H9 (cell line): ENCODE data around the gene C17orf58. TPM values are rescaled to one million over a fixed set of nuclear protein-coding genes. Genes with fewer than 3 reads are reported as not detected.

Experiments
- DNase-seq: peaks from one replicate; pipeline ENCODE4 v3.0.0-alpha.2; 2017
- H2AFZ ChIP-seq: one replicate; pipeline ENCODE4 v1.6.1; 2013; ENCODE audit warnings: mild to moderate bottlenecking, low read length, control low read depth, moderate library complexity
- H2AK5ac ChIP-seq: 2 replicates; pipeline ENCODE4 v1.6.1; 2013; ENCODE audit warnings: low read length, control low read depth, mixed read lengths; ENCODE audit not compliant: insufficient read length
- H2BK120ac ChIP-seq: one replicate; pipeline ENCODE4 v1.6.1; 2013; ENCODE audit warnings: low read depth, mild to moderate bottlenecking, low read length, control low read depth, inconsistent platforms; ENCODE audit not compliant: poor library complexity, severe bottlenecking
- H2BK12ac ChIP-seq: 2 replicates; pipeline ENCODE4 v1.6.1; 2013; ENCODE audit warnings: low read length, control low read depth, mixed read lengths, low read depth; ENCODE audit not compliant: insufficient read length
- H2BK15ac ChIP-seq: 2 replicates; pipeline ENCODE4 v1.6.1; 2013; ENCODE audit warnings: low read depth, low read length, control low read depth
- H2BK20ac ChIP-seq: one replicate; pipeline ENCODE4 v1.6.1; 2013; ENCODE audit warnings: low read depth, mild to moderate bottlenecking, low read length, control low read depth, inconsistent platforms; ENCODE audit not compliant: poor library complexity, severe bottlenecking
- H2BK5ac ChIP-seq: 2 replicates; pipeline ENCODE4 v1.6.1; 2013; ENCODE audit warnings: low read length, control low read depth, mixed read lengths; ENCODE audit not compliant: insufficient read length
- H3K14ac ChIP-seq: 2 replicates; pipeline ENCODE4 v1.6.1; 2013; ENCODE audit warnings: low read length, control low read depth; ENCODE audit not compliant: insufficient read depth
- H3K18ac ChIP-seq: 2 replicates; pipeline ENCODE4 v1.6.1; 2013; ENCODE audit warnings: low read depth, mild to moderate bottlenecking, mixed read lengths, low read length, control low read depth; ENCODE audit not compliant: insufficient read length
- H3K23ac ChIP-seq: 2 replicates; pipeline ENCODE4 v1.6.1; 2013; ENCODE audit warnings: low read length, control low read depth, mixed read lengths, low read depth; ENCODE audit not compliant: insufficient read length
- H3K23me2 ChIP-seq: 2 replicates; pipeline ENCODE4 v1.6.1; 2013; ENCODE audit warnings: low read depth, mild to moderate bottlenecking, mixed read lengths, low read length, control low read depth; ENCODE audit not compliant: insufficient read length, poor library complexity, severe bottlenecking
- H3K27ac ChIP-seq: 2 replicates; pipeline ENCODE4 v1.5.1; 2013; ENCODE audit warnings: low read length, control low read depth, mixed read lengths, low read depth; ENCODE audit not compliant: insufficient read length
- H3K27me3 ChIP-seq: 2 replicates; pipeline ENCODE4 v1.6.1; 2013; ENCODE audit warnings: low read length, control low read depth, inconsistent platforms; ENCODE audit not compliant: insufficient read depth
- H3K4ac ChIP-seq: 2 replicates; pipeline ENCODE4 v1.6.1; 2013; ENCODE audit warnings: low read depth, mild to moderate bottlenecking, control low read depth, inconsistent platforms, low read length, moderate library complexity
- H3K4me1 ChIP-seq: 2 replicates; pipeline ENCODE4 v1.6.1; 2013; ENCODE audit warnings: low read length, control low read depth, inconsistent platforms; ENCODE audit not compliant: insufficient read depth
- H3K4me2 ChIP-seq: 2 replicates; pipeline ENCODE4 v1.6.1; 2013; ENCODE audit warnings: low read length, control low read depth, mixed read lengths; ENCODE audit not compliant: insufficient read length, insufficient read depth
- H3K56ac ChIP-seq: 2 replicates; pipeline ENCODE4 v1.6.1; 2013; ENCODE audit warnings: low read depth, mild to moderate bottlenecking, mixed read lengths, low read length, control low read depth; ENCODE audit not compliant: insufficient read length
- H3K79me1 ChIP-seq: 2 replicates; pipeline ENCODE4 v1.6.1; 2013; ENCODE audit warnings: low read depth, mild to moderate bottlenecking, moderate library complexity, low read length, control low read depth, inconsistent platforms; ENCODE audit not compliant: insufficient read depth, poor library complexity, severe bottlenecking
- H3K79me2 ChIP-seq: 2 replicates; pipeline ENCODE4 v1.6.1; 2013; ENCODE audit warnings: low read length, control low read depth, inconsistent platforms; ENCODE audit not compliant: insufficient read depth
- H3K9ac ChIP-seq: 2 replicates; pipeline ENCODE4 v1.6.1; 2013; ENCODE audit warnings: low read length, control low read depth, mixed read lengths; ENCODE audit not compliant: insufficient read length; ENCODE audit errors: extremely low read depth
- H3K9me3 ChIP-seq: one replicate; pipeline ENCODE4 v1.6.1; 2013; ENCODE audit warnings: low read depth, low read length, inconsistent platforms; ENCODE audit not compliant: control insufficient read depth
- H3T11ph ChIP-seq: one replicate; pipeline ENCODE4 v1.6.1; 2013; ENCODE audit warnings: mild to moderate bottlenecking, low read length, control low read depth, inconsistent platforms
- H4K20me1 ChIP-seq: one replicate; pipeline ENCODE4 v1.6.1; 2013; ENCODE audit not compliant: control insufficient read depth, insufficient read length, insufficient read depth
- H4K5ac ChIP-seq: 2 replicates; pipeline ENCODE4 v1.6.1; 2013; ENCODE audit warnings: low read depth, mild to moderate bottlenecking, mixed read lengths, low read length, control low read depth; ENCODE audit not compliant: insufficient read length
- H4K8ac ChIP-seq: replicated peaks from 2 replicates; pipeline ENCODE4 v1.6.1; 2013; ENCODE audit warnings: low read length, control low read depth, mixed read lengths, low read depth; ENCODE audit not compliant: insufficient read length
- H4K91ac ChIP-seq: 2 replicates; pipeline ENCODE4 v1.6.1; 2013; ENCODE audit warnings: low read depth, mild to moderate bottlenecking, moderate library complexity, mixed read lengths, low read length, control low read depth; ENCODE audit not compliant: insufficient read length
- H3K27ac Mint-ChIP-seq, 3 experiments: 2 replicates in 2 of 3; 3 replicates in 1 of 3; pipeline ENCODE4 v1.8.0; 2020 to 2021; ENCODE audit warnings: mixed read lengths in 3 of 3, mild to moderate bottlenecking in 1 of 3, moderate library complexity in 1 of 3
- H3K27me3 Mint-ChIP-seq: 2 replicates; pipeline ENCODE4 v1.8.0; 2021; ENCODE audit warnings: low read depth, mild to moderate bottlenecking, moderate library complexity, mixed read lengths
- H3K36me3 Mint-ChIP-seq, 3 experiments: 2 replicates in 2 of 3; 3 replicates in 1 of 3; pipeline ENCODE4 v1.8.0; 2020 to 2021; ENCODE audit warnings: low read depth in 3 of 3, mixed read lengths in 3 of 3; ENCODE audit not compliant: insufficient read depth in 1 of 3
- H3K4me1 Mint-ChIP-seq, 2 experiments: 2 replicates each; pipeline ENCODE4 v1.8.0; 2020; ENCODE audit warnings: mixed read lengths in 2 of 2
- H3K4me3 Mint-ChIP-seq, 2 experiments: 2 replicates in 1 of 2; 3 replicates in 1 of 2; pipeline ENCODE4 v1.8.0; 2020 to 2021; ENCODE audit warnings: mild to moderate bottlenecking in 2 of 2, mixed read lengths in 2 of 2, moderate library complexity in 1 of 2
- H3K9me3 Mint-ChIP-seq, 2 experiments: 2 replicates in 1 of 2; 3 replicates in 1 of 2; pipeline ENCODE4 v1.8.0; 2020; ENCODE audit warnings: mild to moderate bottlenecking in 2 of 2, mixed read lengths in 2 of 2, moderate library complexity in 1 of 2
- CTCF ChIP-seq: fragments of 200-600 bp; sonication (generic); conservative IDR thresholded peaks from 3 replicates; pipeline ENCODE4 v1.8.0; 2021; ENCODE audit warnings: antibody characterized with exemption, mild to moderate bottlenecking
- WGBS: extraction: QIAGEN DNeasy Blood & Tissue Kit; methylation state at CpG from one replicate; pipeline ENCODE4 v1.1.7; 2013; ENCODE audit warnings: missing lambda C conversion rate, low lambda C conversion rate, mixed read lengths; ENCODE audit not compliant: insufficient read length; ENCODE audit errors: extremely low coverage; 5-methylcytosine and 5-hydroxymethylcytosine counted together
- total RNA-seq: library from RNA; stranded (reverse); gene quantifications from 2 replicates; pipeline ENCODE4 v1.2.1, GENCODE V29; 2021

C17orf58 gene
- total RNA-seq, 1 experiment from 2014 or later, result 12.3 TPM

DNA sequence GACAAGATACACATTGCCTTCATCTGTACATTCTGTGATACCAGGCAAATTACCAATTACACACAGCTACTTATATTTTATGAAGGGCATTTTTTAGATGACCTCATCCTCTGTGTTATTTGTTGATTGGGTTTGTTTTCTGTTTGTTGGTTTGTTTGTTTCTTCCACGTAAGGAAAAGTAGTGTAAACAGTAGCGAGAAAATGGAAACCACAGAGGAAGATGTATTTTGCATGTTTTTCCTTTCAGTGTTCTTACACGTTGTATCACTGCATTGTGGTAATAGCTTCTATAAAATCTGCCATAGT is 12.9 kb downstream of the C17orf58 start:
- no peaks in the 10 kb centered on the region for H4K20me1 ChIP-seq
- no peak overlapping the region for H2AFZ ChIP-seq
- H3K79me1 ChIP-seq, result no peaks in the 10 kb centered on the region
- no peak for DNase-seq
- peaks cover 4 to 15% (median 6%) of the 10 kb centered on the region in 3 experiments; a peak in 5 of 7 replicates for H3K36me3 Mint-ChIP-seq
- no peak overlapping the region for H3K56ac ChIP-seq
- H3K4me1 ChIP-seq, result no peaks in the 10 kb centered on the region
- H4K8ac ChIP-seq, result no peak overlapping the region
- H3K14ac ChIP-seq, result no peak overlapping the region
- H2AK5ac ChIP-seq, result no peak overlapping the region
- H3K27me3 ChIP-seq, result no peaks in the 10 kb centered on the region
- H3K27me3 Mint-ChIP-seq, result no peaks in the 10 kb centered on the region
- H3K9me3 ChIP-seq, result no peaks in the 10 kb centered on the region
- no peak overlapping the region for H4K5ac ChIP-seq
- H3K4ac ChIP-seq, result no peak overlapping the region
- no peak overlapping the region for H3K23ac ChIP-seq
- 0 out of 7 replicates have a peak overlapping the region, but pooled peaks of 1 of the 3 experiments have one; percentile 36 for H3K27ac Mint-ChIP-seq
- H3K9me3 Mint-ChIP-seq, result no peaks in the 10 kb centered on the region
- no peak overlapping the region for H4K91ac ChIP-seq
- no peak overlapping the region for H2BK15ac ChIP-seq
- no peak overlapping the region for H3K9ac ChIP-seq
- no peak overlapping the region for H2BK5ac ChIP-seq
- no peak for TF ChIP-seq CTCF
- H3K79me2 ChIP-seq, result no peaks in the 10 kb centered on the region
- H2BK20ac ChIP-seq, result no peak overlapping the region
- no CpG with 5 or more reads among the region's 3 CpGs for WGBS
- no peak overlapping the region for H2BK12ac ChIP-seq
- no peak overlapping the region for H3T11ph ChIP-seq
- no peaks in the 10 kb centered on the region for H3K4me1 Mint-ChIP-seq
- no peak overlapping the region for H3K4me3 Mint-ChIP-seq
- no peak overlapping the region for H3K27ac ChIP-seq
- H3K18ac ChIP-seq, result no peak overlapping the region
- no peak overlapping the region for H2BK120ac ChIP-seq
- H3K4me2 ChIP-seq, result no peak overlapping the region
- H3K23me2 ChIP-seq, result no peaks in the 10 kb centered on the region
